Thoracic aorta (tissue), 2 donors: ENCODE data around the gene GCK. TPM values are rescaled to one million over a fixed set of nuclear protein-coding genes. Genes with fewer than 3 reads are reported as not detected.
A peak's percentile ranks its signal among the peaks of the same experiment; 100 is the strongest.

Source experiments
- ATAC-seq: fragments of 150-250 bp; one replicate; pipeline ENCODE4 v1.8.0; 2017; ENCODE audit warnings: low read depth; ENCODE audit not compliant: insufficient number of reproducible peaks, low FRiP score
- DNase-seq: peaks from one replicate; pipeline ENCODE4 v3.0.0-alpha.2; 2020; ENCODE audit warnings: low spot score
- H3K27ac ChIP-seq, 2 donors: fragments of 200-600 bp; sonication (generic); 1 replicate in 1 of 2; 2 replicates in 1 of 2; pipeline ENCODE4 v1.5.1; 2016; ENCODE audit warnings: mild to moderate bottlenecking in 2 of 2, moderate library complexity in 2 of 2
- H3K27me3 ChIP-seq: fragments of 200-600 bp; sonication (generic); replicated peaks from 2 replicates; pipeline ENCODE4 v1.6.0; 2016; ENCODE audit warnings: mild to moderate bottlenecking; ENCODE audit not compliant: insufficient read depth
- H3K36me3 ChIP-seq: fragments of 200-600 bp; sonication (generic); one replicate; pipeline ENCODE4 v1.5.1; 2016
- H3K4me1 ChIP-seq, 2 donors: fragments of 200-600 bp; sonication (generic); 1 replicate in 1 of 2; 2 replicates in 1 of 2; pipeline versions ENCODE4 v1.5.1 to v1.6.0; 2016; ENCODE audit warnings: low read depth in 2 of 2, mild to moderate bottlenecking in 1 of 2; ENCODE audit not compliant: control insufficient read depth in 1 of 2
- H3K4me3 ChIP-seq: fragments of 200-600 bp; sonication (generic); 2 replicates; pipeline ENCODE4 v1.5.1; 2016; ENCODE audit warnings: mild to moderate bottlenecking
- H3K9me3 ChIP-seq: fragments of 200-600 bp; sonication (generic); 2 replicates; pipeline ENCODE4 v1.5.1; 2016
- total RNA-seq, 2 donors: library from RNA; depleted of rRNA; stranded (reverse); fragments of >200 nt; gene quantifications; one replicate each; pipeline versions ENCODE4 v1.1.0 to v1.2.3, GENCODE V29; 2016
- TF ChIP-seq, protein P1 (sequence below): fragments of 200-600 bp; sonication (generic); IDR thresholded peaks from one replicate; pipeline ENCODE4 v1.5.1; 2019; ENCODE audit warnings: antibody characterized with exemption

The GCK gene
- total RNA-seq, 2 donors from 2014 or later, result 1.6 to 2.3 TPM

DNA sequence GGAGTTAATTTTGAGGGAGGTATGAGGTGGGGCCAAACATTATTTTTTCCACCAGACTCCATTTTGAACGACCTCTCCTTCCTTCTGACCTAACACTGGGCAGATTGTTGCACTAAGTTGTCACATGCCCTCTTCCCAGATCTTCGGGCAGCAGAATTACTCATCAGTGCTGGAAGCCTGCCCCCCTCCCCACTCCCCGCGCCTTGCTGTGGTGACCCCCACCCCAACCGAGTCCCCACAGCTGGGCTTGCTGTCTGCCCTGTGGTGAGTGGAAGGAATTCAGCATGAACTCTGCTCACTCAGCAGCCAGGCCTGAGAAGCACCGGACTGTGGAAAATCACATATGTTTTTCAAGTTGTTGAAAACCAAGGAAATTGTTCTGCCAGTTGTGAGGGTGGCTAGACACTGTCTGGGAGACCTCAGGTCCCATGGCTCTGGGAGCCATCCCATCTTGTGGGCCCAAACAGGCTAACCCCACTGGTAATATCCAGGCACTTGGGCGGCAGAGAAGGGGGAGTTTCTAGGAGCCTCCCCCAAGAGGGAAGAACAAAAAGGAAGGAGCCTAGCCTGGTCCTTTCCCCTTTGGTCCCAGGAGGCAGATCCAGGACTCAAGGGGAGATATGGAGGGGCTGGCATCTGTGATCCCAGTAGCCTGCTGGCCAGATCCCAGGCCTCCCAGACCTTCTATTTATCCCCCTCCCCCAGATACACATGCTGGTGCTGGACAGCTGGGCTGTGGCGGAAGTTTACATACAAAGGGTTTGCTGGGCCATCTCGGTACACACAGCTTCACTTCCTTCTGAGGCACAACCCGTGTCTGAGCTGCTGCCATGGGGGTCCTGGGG, 88.6 kb downstream of the GCK start:
- Histone ChIP-seq H3K27ac (peak overlapping the region; percentile 96 to 100), H3K27me3 (no peaks in the 10 kb centered on the region), H3K36me3 (no peaks in the 10 kb centered on the region), H3K4me3 (no peak overlapping the region), H3K4me1 (peaks cover 21 to 58% of the 10 kb centered on the region in 2 donors), H3K9me3 (no peaks in the 10 kb centered on the region)
- TF ChIP-seq, protein P1, sequence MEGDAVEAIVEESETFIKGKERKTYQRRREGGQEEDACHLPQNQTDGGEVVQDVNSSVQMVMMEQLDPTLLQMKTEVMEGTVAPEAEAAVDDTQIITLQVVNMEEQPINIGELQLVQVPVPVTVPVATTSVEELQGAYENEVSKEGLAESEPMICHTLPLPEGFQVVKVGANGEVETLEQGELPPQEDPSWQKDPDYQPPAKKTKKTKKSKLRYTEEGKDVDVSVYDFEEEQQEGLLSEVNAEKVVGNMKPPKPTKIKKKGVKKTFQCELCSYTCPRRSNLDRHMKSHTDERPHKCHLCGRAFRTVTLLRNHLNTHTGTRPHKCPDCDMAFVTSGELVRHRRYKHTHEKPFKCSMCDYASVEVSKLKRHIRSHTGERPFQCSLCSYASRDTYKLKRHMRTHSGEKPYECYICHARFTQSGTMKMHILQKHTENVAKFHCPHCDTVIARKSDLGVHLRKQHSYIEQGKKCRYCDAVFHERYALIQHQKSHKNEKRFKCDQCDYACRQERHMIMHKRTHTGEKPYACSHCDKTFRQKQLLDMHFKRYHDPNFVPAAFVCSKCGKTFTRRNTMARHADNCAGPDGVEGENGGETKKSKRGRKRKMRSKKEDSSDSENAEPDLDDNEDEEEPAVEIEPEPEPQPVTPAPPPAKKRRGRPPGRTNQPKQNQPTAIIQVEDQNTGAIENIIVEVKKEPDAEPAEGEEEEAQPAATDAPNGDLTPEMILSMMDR, result no peak
- ATAC-seq (peak; percentile 4), DNase-seq (no peak)

DNA sequence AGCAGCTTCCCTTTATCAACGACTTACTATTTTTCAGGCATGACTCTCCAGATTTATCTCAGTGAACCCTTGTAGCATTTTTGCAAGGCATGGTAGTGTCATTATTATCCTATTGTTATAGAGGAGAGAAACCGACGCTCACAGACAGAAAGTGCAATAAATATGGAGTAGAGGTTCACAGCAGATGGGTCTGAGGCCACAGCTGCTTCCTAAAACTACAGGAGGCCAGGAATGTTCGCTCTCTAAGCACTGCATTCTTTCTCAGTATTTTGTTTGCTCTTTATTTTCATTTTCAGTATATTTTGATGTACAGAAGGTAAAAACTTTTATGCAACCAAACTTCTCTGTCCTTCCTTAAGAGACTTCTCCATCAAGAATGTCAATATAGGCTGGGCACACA, 89.6 kb downstream of the GCK start:
- Histone ChIP-seq H3K27me3 (no peaks in the 10 kb centered on the region), H3K36me3 (no peaks in the 10 kb centered on the region), H3K4me3 (no peak overlapping the region), H3K9me3 (no peaks in the 10 kb centered on the region), H3K4me1 (peaks cover 21 to 66% of the 10 kb centered on the region in 2 donors), H3K27ac (peak overlapping the region; percentile 96 to 100)
- TF ChIP-seq, protein P1, result no peak
- no peak for ATAC-seq
- DNase-seq, result no peak

DNA sequence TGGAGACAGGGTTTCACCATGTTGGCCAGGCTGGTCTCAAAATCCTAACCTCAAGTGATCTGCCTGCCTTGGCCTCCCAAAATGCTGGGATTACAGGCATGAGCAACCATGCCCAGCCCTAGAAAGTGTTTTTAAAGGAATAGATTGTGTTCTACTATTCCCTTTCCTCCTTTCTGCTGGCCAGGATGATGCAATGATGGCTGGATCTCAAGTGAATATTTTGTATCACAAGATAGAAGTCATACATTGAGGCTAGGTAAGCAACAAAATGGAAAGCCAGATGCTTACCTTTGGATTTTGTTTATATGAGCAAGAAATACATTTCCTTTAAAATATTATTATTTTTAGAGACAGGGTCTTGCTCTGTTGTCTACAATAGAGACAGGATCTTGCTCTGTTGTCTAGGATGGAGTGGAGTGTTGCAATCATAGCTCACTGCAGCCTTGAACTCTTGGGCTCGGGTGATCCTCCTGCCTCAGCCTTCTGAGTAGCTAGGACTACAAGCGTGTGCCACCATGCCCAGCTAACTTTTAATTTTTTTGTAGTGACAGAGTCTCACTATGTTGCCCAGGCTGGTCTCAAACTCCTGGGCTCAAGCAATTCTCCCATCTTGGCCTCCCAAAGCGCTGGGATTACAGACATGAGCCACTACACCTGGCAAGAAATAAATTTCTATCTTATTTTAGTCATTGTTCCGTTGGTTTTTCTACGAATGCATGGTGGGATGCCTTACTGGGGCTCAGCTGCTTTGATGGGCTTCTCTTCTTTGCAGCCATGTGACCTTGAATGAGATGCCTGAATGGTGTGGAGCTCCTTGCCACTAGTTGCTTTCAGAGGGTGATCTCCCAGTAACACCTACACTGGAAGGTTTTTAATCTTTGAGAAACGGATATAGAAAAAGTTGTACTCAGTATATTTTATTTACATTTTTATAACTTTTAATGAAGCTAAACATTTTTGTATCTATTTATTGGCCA, 90.9 kb downstream of the GCK start:
- DNase-seq (no peak), ATAC-seq (no peak)
- H3K4me3 ChIP-seq, result no peak overlapping the region
- no peaks in the 10 kb centered on the region for H3K9me3 ChIP-seq
- TF ChIP-seq, protein P1, result no peak
- peaks cover 26 to 67% of the 10 kb centered on the region in 2 donors for H3K4me1 ChIP-seq
- H3K27ac ChIP-seq, result peak overlapping the region; percentile 42 to 96
- no peaks in the 10 kb centered on the region for H3K27me3 ChIP-seq
- no peaks in the 10 kb centered on the region for H3K36me3 ChIP-seq

DNA sequence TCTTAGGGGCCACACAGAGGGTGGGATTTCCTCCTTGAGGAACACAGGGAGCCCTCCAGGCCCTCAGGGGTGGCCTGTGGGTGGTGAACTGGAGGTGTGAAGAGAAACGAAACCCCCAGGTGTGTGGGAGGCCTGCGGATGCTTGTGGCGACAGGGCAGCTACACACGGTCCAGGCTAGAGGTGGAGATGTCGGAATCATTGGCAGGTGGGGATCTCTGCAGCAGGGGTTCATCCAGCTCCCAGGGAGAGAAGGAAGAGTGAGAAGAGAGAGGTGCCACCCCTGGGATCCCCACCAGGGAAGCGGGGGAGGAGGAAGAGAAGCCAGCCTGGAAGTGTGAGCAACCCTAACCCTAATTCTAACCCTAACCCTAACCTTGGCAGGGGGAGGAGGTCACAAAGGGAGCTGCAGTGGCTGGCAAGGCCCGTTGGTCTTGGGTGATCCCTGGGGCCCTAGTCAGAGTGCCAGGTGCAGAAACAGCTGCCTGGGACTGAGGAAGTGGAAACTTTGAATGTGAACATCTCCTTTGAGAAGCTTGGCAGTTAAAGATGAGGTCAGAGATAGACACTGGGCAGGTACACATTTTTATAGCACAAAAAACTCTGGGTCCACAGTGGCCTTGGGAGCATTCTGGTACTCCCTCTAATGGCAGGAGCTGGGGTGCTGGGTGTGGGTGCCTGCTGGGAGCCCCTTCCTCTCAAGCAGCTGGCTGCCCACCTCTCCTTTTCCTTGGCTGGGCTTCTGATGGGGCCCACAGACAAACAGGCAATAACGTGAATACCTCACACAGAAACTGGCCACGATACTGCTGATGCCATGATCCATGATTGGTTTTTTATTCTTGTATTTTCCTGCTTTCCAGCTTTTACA, 91.9 kb downstream of the GCK start:
- no peak for DNase-seq
- peak overlapping the region; percentile 42 to 43 for H3K27ac ChIP-seq

More for the DNA sequence above, 91.9 kb downstream of the GCK start:
- ATAC-seq, result no peak
- Histone ChIP-seq H3K9me3 (no peaks in the 10 kb centered on the region), H3K36me3 (no peaks in the 10 kb centered on the region), H3K4me3 (no peak overlapping the region), H3K27me3 (no peaks in the 10 kb centered on the region), H3K4me1 (peaks cover 19 to 59% of the 10 kb centered on the region in 2 donors)
- TF ChIP-seq, protein P1, result no peak
